ENCODE data around the gene TNK1. TPM values are rescaled to one million over a fixed set of nuclear protein-coding genes. Genes with fewer than 3 reads are reported as not detected.

The TNK1 gene
- total and polyA plus RNA-seq, 2 donors (not counting 3 experiments of a cell fraction or from before 2014, with no cell fraction given), result 0.22 to 0.58 TPM

GRCh38 chr17:7356072-7356549, 24.8 kb upstream of the TNK1 start:
- FAIRE-seq, result peak; percentile 76

More at GRCh38 chr17:7356072-7356549, 24.8 kb upstream of the TNK1 start:
- peak; percentile 69 for DNase-seq (ENCODE audit: low read depth, low spot score)
- no peaks in the 10 kb centered on the region for H3K9me1 ChIP-seq (replicated peaks; ENCODE audit: control insufficient read depth, extremely low read depth, insufficient read depth, low read length)
- H3K4me2 ChIP-seq (ENCODE audit: insufficient read depth, low read length), result no peak overlapping the region
- peak overlapping the region; percentile 15 for H2AFZ ChIP-seq (ENCODE audit: low read depth, low read length)
- no peak overlapping the region for H3K27ac ChIP-seq (ENCODE audit: insufficient read depth, low read depth, low read length)
- TF ChIP-seq MYC (IDR thresholded peaks at IDR 0.05; ENCODE audit: low read depth, low read length) (no peak), POLR2A (IDR thresholded peaks at IDR 0.05; ENCODE audit: low read depth, low read length) (peak; percentile 20), FOS (IDR thresholded peaks at IDR 0.05; ENCODE audit: borderline replicate concordance, insufficient read depth, low read length) (no peak), POLR2AphosphoS5 (IDR thresholded peaks at IDR 0.05; ENCODE audit: insufficient read depth, low read depth, low read length) (peak; percentile 38), EZH2 (IDR thresholded peaks at IDR 0.05; ENCODE audit: borderline replicate concordance, low read depth, low read length, severe bottlenecking) (no peak), MAX (IDR thresholded peaks at IDR 0.05; ENCODE audit: insufficient read depth, insufficient read length) (no peak)
- TF ChIP-seq, protein P1, sequence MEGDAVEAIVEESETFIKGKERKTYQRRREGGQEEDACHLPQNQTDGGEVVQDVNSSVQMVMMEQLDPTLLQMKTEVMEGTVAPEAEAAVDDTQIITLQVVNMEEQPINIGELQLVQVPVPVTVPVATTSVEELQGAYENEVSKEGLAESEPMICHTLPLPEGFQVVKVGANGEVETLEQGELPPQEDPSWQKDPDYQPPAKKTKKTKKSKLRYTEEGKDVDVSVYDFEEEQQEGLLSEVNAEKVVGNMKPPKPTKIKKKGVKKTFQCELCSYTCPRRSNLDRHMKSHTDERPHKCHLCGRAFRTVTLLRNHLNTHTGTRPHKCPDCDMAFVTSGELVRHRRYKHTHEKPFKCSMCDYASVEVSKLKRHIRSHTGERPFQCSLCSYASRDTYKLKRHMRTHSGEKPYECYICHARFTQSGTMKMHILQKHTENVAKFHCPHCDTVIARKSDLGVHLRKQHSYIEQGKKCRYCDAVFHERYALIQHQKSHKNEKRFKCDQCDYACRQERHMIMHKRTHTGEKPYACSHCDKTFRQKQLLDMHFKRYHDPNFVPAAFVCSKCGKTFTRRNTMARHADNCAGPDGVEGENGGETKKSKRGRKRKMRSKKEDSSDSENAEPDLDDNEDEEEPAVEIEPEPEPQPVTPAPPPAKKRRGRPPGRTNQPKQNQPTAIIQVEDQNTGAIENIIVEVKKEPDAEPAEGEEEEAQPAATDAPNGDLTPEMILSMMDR (IDR thresholded peaks at IDR 0.05; ENCODE audit: extremely low read depth in 1 of 2, insufficient read depth in 1 of 2, low read depth in 1 of 2, low read length in 2 of 2), result peak; percentile 93 to 94
- dilution Hi-C loops (cut with MboI; ENCODE audit: extremely low pct_ligation_motif_present, low sequenced_read_pairs) (no loop called here), intact Hi-C loops (cut with micrococcal nuclease) (loop anchor here (1.0 to 5.0 kb wide), 5 partner anchors 36 to 233 kb away; partner anchors contain the start of genes PLSCR3 and SENP3)
- peaks cover 8% of the 10 kb centered on the region for H3K4me1 ChIP-seq (ENCODE audit: control insufficient read depth, extremely low read depth, insufficient read depth, low read length)
- H4K20me1 ChIP-seq (replicated peaks; ENCODE audit: control insufficient read depth, extremely low read depth, insufficient read depth, low read length), result no peaks in the 10 kb centered on the region
- no peak overlapping the region for H3K4me3 ChIP-seq (replicated peaks in 1 of 3; ENCODE audit: insufficient read depth in 1 of 3, low read depth in 1 of 3, low read length in 3 of 3)
- ChIA-PET CTCF (interaction anchor here (0.6 to 4.0 kb wide), 42 partner anchors 10 to 331 kb away, joined by 3 to 70 read pairs (median 5); partner anchors contain the start of genes CD68, NEURL4, PLSCR3 and POLR2A), POLR2A (no interaction called here)
- no TSS peak for BruUV-seq (replicated peaks)
- no peaks in the 10 kb centered on the region for H3K36me3 ChIP-seq (ENCODE audit: control insufficient read depth in 2 of 2, extremely low read depth in 1 of 2, insufficient read depth in 2 of 2, low read length in 2 of 2)
- no peaks in the 10 kb centered on the region for H3K79me2 ChIP-seq (ENCODE audit: control insufficient read depth, insufficient read depth, low read length)
- H3K9ac ChIP-seq (replicated peaks; ENCODE audit: extremely low read depth, insufficient read depth, low read length), result no peak overlapping the region
- no peaks in the 10 kb centered on the region for H3K27me3 ChIP-seq (ENCODE audit: control insufficient read depth in 2 of 2, insufficient read depth in 2 of 2, low read length in 2 of 2)
- no peaks in the 10 kb centered on the region for H3K9me3 ChIP-seq (replicated peaks; ENCODE audit: control insufficient read depth, insufficient read depth, low read length)
